Measurements from ENCODE around the gene METTL16. TPM values are rescaled to one million over a fixed set of nuclear protein-coding genes. Genes with fewer than 3 reads are reported as not detected.

Gene METTL16
- total and polyA plus RNA-seq, 2 donors (not counting 1 experiment from before 2014, with no cell fraction given) = 19.2 to 56.5 TPM

DNA sequence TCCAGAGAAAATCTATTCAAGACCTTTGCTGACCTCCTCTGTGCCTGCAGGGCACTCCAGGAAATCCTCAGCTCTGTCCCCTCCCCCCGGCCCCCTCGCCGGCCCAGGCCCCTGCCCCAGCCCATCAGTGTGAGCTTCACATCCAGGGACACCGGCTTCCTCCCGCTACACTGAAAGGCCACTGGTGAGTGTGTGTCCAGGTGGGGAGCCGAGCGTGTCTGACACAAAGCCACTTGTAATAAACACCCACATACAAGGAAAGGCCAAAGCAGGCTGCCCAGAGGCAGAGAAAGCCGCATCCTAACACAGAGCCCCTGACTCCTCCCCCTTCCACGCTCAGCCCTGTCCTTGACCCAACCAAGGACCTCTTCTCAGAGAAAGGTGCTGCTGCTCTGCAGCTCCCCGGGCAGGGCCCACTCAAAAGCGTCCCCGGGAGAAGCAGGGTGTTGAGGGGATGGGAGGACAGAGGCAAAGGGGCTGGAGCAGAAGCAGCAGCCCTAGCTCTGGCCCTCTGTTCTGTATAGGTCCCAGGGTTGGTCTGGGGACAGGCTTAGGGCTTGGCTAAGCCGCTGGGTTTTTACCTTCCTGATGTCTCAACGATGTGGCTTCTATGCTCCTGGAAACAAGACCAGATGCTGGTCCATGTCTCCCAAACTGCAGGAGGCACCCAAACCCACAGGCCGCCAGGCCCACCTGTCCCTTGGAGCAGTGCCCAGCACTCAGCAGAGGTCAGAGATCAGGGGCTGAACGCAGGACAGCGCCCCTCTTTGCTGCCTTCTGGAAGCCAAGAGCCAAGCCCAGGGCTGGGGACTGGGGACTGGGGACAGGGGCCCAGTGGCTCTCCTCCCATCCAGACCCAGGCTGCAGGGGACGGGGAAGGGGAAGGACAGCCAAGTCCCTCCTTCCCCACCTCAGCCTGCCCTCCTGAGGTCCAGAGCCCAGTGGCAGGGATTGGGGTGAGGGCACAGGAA lies 126.2 kb downstream of the METTL16 start:
- WGBS (ENCODE audit: insufficient coverage) = 97% methylated on average over 10 of the region's 18 CpGs
- Mint-ChIP-seq H3K27ac (peak overlapping the region; percentile 15), H3K4me1 (peaks cover 11% of the 10 kb centered on the region), H3K9me3 (ENCODE audit: insufficient read depth) (no peaks in the 10 kb centered on the region), H3K27me3 (no peaks in the 10 kb centered on the region), H3K4me3 (no peak overlapping the region)
- no peaks in the 10 kb centered on the region for H3K27me3 ChIP-seq (replicated peaks in 1 of 4; ENCODE audit: control extremely low read depth in 1 of 4, control insufficient read depth in 3 of 4, insufficient read depth in 4 of 4, low read length in 3 of 4)
- no peak overlapping the region for H3K4me3 ChIP-seq (ENCODE audit: control extremely low read depth in 1 of 5, extremely low read depth in 1 of 5, insufficient read depth in 1 of 5, low read depth in 2 of 5, low read length in 4 of 5)
- peaks cover 51% of the 10 kb centered on the region for H4K20me1 ChIP-seq (ENCODE audit: control insufficient read depth, insufficient read depth, low read length, poor library complexity, severe bottlenecking)
- H3K27ac ChIP-seq (ENCODE audit: low read length in 2 of 2) = no peak overlapping the region
- TF ChIP-seq, protein P1, sequence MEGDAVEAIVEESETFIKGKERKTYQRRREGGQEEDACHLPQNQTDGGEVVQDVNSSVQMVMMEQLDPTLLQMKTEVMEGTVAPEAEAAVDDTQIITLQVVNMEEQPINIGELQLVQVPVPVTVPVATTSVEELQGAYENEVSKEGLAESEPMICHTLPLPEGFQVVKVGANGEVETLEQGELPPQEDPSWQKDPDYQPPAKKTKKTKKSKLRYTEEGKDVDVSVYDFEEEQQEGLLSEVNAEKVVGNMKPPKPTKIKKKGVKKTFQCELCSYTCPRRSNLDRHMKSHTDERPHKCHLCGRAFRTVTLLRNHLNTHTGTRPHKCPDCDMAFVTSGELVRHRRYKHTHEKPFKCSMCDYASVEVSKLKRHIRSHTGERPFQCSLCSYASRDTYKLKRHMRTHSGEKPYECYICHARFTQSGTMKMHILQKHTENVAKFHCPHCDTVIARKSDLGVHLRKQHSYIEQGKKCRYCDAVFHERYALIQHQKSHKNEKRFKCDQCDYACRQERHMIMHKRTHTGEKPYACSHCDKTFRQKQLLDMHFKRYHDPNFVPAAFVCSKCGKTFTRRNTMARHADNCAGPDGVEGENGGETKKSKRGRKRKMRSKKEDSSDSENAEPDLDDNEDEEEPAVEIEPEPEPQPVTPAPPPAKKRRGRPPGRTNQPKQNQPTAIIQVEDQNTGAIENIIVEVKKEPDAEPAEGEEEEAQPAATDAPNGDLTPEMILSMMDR (IDR thresholded peaks at IDR 0.05) = no peak
- no peak for TF ChIP-seq EZH2 (IDR thresholded peaks at IDR 0.05; ENCODE audit: borderline replicate concordance, insufficient read depth, low read depth, low read length, poor library complexity, severe bottlenecking)
- peaks cover 80% of the 10 kb centered on the region for H3K79me2 ChIP-seq (ENCODE audit: control insufficient read depth, insufficient read depth, low read length)
- ChIA-PET POLR2A (interaction anchor here (0.5 kb wide), 1 partner anchor 18 kb away, joined by 7 read pairs; no protein-coding TSS in a partner anchor), CTCF (interaction anchor here (0.9 to 14.1 kb wide), 3 partner anchors 17 to 29 kb away, joined by 4 to 650 read pairs (median 4); no protein-coding TSS in a partner anchor)
- H3K9ac ChIP-seq (ENCODE audit: low read length) = no peak overlapping the region
- intact Hi-C loops (cut with micrococcal nuclease) = no loop called here
- no peak overlapping the region for H2AFZ ChIP-seq (ENCODE audit: insufficient read depth, low read depth, low read length, poor library complexity, severe bottlenecking)
- ATAC-seq (ENCODE audit: low read depth) (no peak), DNase-seq (no peak)
- H3K36me3 ChIP-seq (replicated peaks in 1 of 2; ENCODE audit: control extremely low read depth in 1 of 2, control insufficient read depth in 1 of 2, extremely low read depth in 1 of 2, insufficient read depth in 2 of 2, low read length in 1 of 2) = peaks cover 0 to 30% of the 10 kb centered on the region in 2 experiments
- H3K4me1 ChIP-seq (ENCODE audit: control insufficient read depth in 2 of 2, insufficient read depth in 2 of 2, low read length in 2 of 2) = peaks cover 3 to 11% of the 10 kb centered on the region in 2 donors
- no peaks in the 10 kb centered on the region for H3K9me3 ChIP-seq (ENCODE audit: control extremely low read depth in 1 of 3, control insufficient read depth in 2 of 3, insufficient read depth in 1 of 3, low read length in 2 of 3)
- no peak overlapping the region for H3K4me2 ChIP-seq (replicated peaks; ENCODE audit: low read depth, low read length, poor library complexity, severe bottlenecking)

All from B cell (primary cell).